DOHH2 (cell line): ENCODE measurements around the gene ZNF473.

ENCODE experiments used
- CTCF ChIP-seq: fragments of 200-600 bp; sonication (generic); IDR thresholded peaks from one replicate; pipeline ENCODE4 v1.5.1; 2014; ENCODE audit warnings: antibody characterized with exemption, mild to moderate bottlenecking, low read depth, low read length; ENCODE audit not compliant: poor library complexity, severe bottlenecking
- EZH2phosphoT487 ChIP-seq: fragments of 200-600 bp; sonication (generic); IDR thresholded peaks from 2 replicates; pipeline ENCODE4 v1.6.1; 2017; ENCODE audit warnings: borderline replicate concordance, mild to moderate bottlenecking, antibody characterized with exemption, low read length, moderate library complexity, mixed read lengths

- TF ChIP-seq CTCF (no peak), EZH2phosphoT487 (no peak)
Observed at GRCh38 chr19:49988433-49988832, 37.4 kb upstream of the ZNF473 start.
